ENCODE data around the gene S100P.
"Not testable (repeated sequence)": the region's sequence is repeated elsewhere in the genome, so short reads cannot be mapped to it uniquely, and the experiment has no call there.

The S100P gene

DNA sequence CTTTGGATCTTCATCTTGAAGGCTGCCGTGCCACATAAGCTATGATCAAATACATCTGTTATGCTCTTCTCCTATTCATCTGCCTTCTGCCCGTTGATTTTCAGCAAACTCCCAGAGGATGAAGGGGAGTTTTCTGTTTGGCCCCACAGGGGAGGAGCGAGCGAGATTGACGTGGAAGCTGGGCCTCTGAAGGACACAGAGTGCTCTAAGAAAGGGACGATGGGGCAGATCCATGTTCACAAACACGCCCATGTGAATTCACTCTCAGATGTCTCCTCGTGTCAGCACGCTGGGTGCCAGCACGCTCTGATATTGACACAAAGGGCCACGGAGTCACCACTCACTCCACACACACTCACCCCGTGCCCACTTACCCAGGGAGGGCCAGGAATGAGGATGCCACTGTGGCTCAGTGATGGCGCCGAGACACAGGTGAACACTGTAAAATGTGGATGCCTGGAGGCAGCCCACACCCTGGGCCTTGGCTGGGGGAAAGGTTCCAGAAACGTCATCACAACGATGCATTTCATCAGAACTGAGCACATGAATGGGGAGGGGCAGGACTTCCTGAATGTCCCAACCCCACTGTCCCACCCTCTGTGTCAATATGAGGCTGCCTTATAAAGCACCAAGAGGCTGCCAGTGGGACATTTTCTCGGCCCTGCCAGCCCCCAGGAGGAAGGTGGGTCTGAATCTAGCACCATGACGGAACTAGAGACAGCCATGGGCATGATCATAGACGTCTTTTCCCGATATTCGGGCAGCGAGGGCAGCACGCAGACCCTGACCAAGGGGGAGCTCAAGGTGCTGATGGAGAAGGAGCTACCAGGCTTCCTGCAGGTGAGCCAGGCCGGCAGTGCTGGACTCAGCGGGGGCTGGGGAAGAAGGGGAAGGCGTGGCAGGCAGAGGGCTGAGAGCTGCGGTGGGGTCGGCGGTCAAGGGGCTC, at the start of gene S100P:
S100P (plus strand) TSS at position 648 of the 946 bp plus-strand sequence; CDS start at position 703, 55 bp downstream.
- no peak within 1 kb of the TSS for H3K4me3 ChIP-seq (ENCODE audit: low read depth, low read length)
- no peak within 1 kb of the TSS for H3K27ac ChIP-seq (ENCODE audit: low read depth, low read length)
- peak within 1 kb of the TSS; percentile 25 for H3K9ac ChIP-seq (ENCODE audit: low read length)
- H3K9me3 ChIP-seq (ENCODE audit: control insufficient read depth, insufficient read depth, low read depth, low read length): no peaks in the 10 kb centered on the region
- peaks cover 51% of the 10 kb centered on the region for H3K4me1 ChIP-seq (ENCODE audit: control insufficient read depth, insufficient read depth, low read length)
- H3K36me3 ChIP-seq (ENCODE audit: control insufficient read depth, insufficient read depth, low read length): no peaks in the 10 kb centered on the region
- H3K27me3 ChIP-seq (ENCODE audit: control insufficient read depth, insufficient read depth, low read length): no peaks in the 10 kb centered on the region

DNA sequence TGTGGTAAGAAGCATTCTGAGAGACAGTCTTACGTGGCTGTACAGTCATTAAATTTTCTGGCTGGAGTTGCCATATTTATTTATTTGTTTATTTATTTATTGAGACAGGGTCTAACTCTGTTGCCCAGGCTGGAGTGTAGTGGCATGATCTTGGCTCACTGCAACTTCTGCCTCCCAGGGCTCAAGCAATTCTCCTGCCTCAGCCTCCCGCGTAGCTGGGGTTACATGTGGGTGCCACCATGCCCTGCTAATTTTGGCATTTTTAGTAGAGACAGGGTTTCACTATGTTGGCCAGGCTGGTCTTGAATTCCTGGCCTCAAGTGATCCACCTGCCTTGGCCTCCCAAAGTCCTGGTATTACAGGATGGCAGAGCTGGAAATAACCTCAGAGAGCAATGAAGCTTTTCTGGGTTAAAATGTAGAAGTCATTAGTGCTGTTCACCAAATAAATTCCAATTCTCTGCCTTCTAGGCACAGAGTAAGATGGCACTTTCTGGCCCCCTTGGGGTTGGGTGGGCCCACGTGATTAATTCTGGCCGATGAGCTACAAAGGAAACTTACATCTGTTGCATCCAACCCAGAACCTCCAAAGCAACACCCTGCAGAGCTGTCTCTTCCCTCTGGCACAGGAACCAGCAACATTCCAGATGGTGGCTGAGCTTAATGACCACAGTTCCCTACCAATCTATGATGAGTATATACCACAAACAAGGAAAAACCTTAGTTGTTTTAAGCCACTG, 48.7 kb upstream of the S100P start:
- peaks cover 16% of the 10 kb centered on the region for H3K36me3 ChIP-seq (ENCODE audit: control insufficient read depth, insufficient read depth, low read length)

DNA sequence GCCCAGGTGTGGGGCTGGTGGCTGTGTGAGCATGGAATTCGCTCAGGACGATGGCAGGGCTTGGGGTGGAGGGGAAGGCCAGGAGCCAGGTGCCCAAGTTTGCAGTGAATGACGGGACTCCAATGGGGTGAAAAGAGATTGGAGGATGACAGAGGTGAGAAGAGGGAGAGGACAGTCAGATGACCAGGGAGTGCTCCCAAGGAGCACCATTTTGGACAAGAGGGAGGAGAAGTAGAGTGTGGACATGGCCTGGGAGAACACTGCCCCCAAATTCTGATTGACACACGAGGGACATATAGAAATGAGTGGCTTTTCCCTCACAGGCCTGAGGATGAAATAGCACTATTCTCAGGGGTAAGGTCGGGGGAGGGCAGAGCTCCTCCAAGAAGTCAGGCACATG, 46.5 kb upstream of the S100P start:
- Histone ChIP-seq H3K9me3 (ENCODE audit: control insufficient read depth, insufficient read depth, low read depth, low read length) (no peaks in the 10 kb centered on the region), H3K27me3 (ENCODE audit: control insufficient read depth, insufficient read depth, low read length) (no peaks in the 10 kb centered on the region), H3K36me3 (ENCODE audit: control insufficient read depth, insufficient read depth, low read length) (peaks cover 9% of the 10 kb centered on the region), H3K9ac (ENCODE audit: low read length) (no peak overlapping the region), H3K27ac (ENCODE audit: low read depth, low read length) (no peak overlapping the region), H3K4me1 (ENCODE audit: control insufficient read depth, insufficient read depth, low read length) (peaks cover 9% of the 10 kb centered on the region; the same call in 1 of the 2 replicates), H3K4me3 (ENCODE audit: low read depth, low read length) (no peak overlapping the region)

More for the DNA sequence above, 48.7 kb upstream of the S100P start:
- H3K9me3 ChIP-seq (ENCODE audit: control insufficient read depth, insufficient read depth, low read depth, low read length): no peaks in the 10 kb centered on the region
- no peak overlapping the region for H3K27ac ChIP-seq (ENCODE audit: low read depth, low read length)
- no peak overlapping the region for H3K4me3 ChIP-seq (ENCODE audit: low read depth, low read length)
- peaks cover 14% of the 10 kb centered on the region for H3K4me1 ChIP-seq (ENCODE audit: control insufficient read depth, insufficient read depth, low read length)
- no peak overlapping the region for H3K9ac ChIP-seq (ENCODE audit: low read length)
- no peaks in the 10 kb centered on the region for H3K27me3 ChIP-seq (ENCODE audit: control insufficient read depth, insufficient read depth, low read length)

DNA sequence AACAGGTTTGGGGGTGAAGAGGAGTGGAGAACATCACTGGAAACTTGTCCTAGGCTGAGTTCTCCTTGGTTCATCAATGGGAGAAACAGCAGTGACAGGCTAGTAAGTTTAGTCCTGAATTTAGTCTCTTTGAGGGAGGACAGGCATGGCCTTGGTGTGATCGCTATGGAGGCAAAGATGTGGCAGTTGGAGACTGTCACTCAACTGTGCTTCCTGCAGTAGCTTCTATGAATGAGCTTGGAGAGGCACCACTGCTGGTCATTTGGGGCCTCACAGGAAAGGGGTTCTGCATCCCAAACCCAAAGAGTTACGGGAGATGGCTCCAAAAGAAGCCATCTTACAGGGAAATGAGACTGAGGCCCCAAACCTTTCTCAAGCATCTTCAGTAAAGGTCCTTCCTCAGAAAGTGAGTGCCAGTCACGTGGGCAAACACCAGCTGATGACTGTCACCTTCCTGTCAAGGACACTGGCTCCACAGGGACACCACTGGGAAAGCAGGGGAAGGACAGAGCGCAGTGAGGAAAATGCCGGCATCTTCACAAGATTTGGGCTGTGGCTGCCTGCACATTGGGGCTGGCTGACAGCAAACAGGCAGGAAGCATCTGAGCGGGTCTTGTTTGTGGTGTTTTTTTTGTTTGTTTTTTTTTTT, 46.0 kb upstream of the S100P start:
- no peak overlapping the region for H3K9ac ChIP-seq (ENCODE audit: low read length)
- H3K36me3 ChIP-seq (ENCODE audit: control insufficient read depth, insufficient read depth, low read length): peaks cover 4% of the 10 kb centered on the region
- 0 out of 2 replicates have a peak, but pooled peaks cover 6% of the 10 kb centered on the region for H3K4me1 ChIP-seq (ENCODE audit: control insufficient read depth, insufficient read depth, low read length)
- no peaks in the 10 kb centered on the region for H3K9me3 ChIP-seq (ENCODE audit: control insufficient read depth, insufficient read depth, low read depth, low read length)
- H3K27me3 ChIP-seq (ENCODE audit: control insufficient read depth, insufficient read depth, low read length): no peaks in the 10 kb centered on the region
- no peak overlapping the region for H3K4me3 ChIP-seq (ENCODE audit: low read depth, low read length)
- no peak overlapping the region for H3K27ac ChIP-seq (ENCODE audit: low read depth, low read length)

DNA sequence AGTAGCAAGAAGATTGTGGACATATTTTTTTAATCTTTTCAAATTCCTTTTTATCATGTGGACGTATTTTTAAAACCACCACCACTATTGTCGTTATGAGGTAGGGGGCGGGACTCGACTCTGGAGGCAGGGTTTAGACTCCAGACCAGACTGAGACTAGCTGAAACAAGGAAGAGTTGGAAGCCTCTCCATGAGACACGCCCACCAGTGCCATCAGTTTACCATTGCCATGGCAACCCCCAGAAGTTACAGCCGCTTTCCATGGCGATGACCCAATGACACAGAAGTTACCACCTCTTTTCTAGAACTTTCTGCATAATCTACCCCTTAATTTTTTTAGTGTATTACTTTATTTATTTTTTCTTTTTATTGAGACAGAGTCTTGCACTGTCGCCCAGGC, 44.5 kb upstream of the S100P start:
- Histone ChIP-seq H3K4me1 (ENCODE audit: control insufficient read depth, insufficient read depth, low read length) (no peaks in the 10 kb centered on the region), H3K9ac (ENCODE audit: low read length) (no peak overlapping the region), H3K4me3 (ENCODE audit: low read depth, low read length) (no peak overlapping the region), H3K9me3 (ENCODE audit: control insufficient read depth, insufficient read depth, low read depth, low read length) (no peaks in the 10 kb centered on the region), H3K36me3 (ENCODE audit: control insufficient read depth, insufficient read depth, low read length) (no peaks in the 10 kb centered on the region), H3K27me3 (ENCODE audit: control insufficient read depth, insufficient read depth, low read length) (no peaks in the 10 kb centered on the region), H3K27ac (ENCODE audit: low read depth, low read length) (no peak overlapping the region)

DNA sequence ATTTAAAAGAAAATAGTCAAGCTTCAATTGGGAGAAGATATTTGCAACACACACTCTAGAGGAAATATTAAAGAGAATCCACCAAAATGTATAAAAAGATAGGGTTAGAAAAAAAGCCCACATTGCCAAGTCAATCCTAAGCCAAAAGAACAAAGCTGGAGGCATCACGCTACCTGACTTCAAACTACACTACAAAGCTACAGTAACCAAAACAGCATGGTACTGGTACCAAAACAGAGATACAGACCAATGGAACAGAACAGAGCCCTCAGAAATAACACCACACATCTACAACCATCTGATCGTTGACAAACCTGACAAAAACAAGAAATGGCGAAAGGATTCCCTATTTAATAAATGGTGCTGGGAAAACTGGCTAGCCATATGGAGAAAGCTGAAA, 39.5 kb upstream of the S100P start:
- H3K4me1 ChIP-seq (ENCODE audit: control insufficient read depth, insufficient read depth, low read length); H3K27ac ChIP-seq (ENCODE audit: low read depth, low read length); H3K9ac ChIP-seq (ENCODE audit: low read length): not testable (repeated sequence)

DNA sequence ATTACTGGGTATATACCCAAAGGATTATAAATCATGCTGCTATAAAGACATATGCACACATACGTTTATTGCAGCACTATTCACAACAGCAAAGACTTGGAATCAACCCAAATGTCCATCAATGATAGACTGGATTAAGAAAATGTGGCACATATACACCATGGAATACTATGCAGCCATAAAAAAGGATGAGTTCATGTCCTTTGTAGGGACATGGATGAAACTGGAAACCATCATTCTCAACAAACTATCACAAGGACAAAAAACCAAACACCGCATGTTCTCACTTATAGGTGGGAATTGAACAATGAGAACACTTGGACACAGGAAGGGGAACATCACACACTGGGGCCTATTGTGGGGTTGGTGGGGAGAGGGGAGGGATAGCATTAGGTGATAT, 38.4 kb upstream of the S100P start:
- not testable (repeated sequence) for H3K27ac ChIP-seq (ENCODE audit: low read depth, low read length); H3K36me3 ChIP-seq (ENCODE audit: control insufficient read depth, insufficient read depth, low read length); H3K9me3 ChIP-seq (ENCODE audit: control insufficient read depth, insufficient read depth, low read depth, low read length); H3K4me3 ChIP-seq (ENCODE audit: low read depth, low read length); H3K9ac ChIP-seq (ENCODE audit: low read length); H3K4me1 ChIP-seq (ENCODE audit: control insufficient read depth, insufficient read depth, low read length)
- peaks cover 20% of the 10 kb centered on the region for H3K27me3 ChIP-seq (ENCODE audit: control insufficient read depth, insufficient read depth, low read length)

More for the DNA sequence above, 39.5 kb upstream of the S100P start:
- not testable (repeated sequence) for H3K36me3 ChIP-seq (ENCODE audit: control insufficient read depth, insufficient read depth, low read length); H3K9me3 ChIP-seq (ENCODE audit: control insufficient read depth, insufficient read depth, low read depth, low read length); H3K4me3 ChIP-seq (ENCODE audit: low read depth, low read length)
- peaks cover 13% of the 10 kb centered on the region for H3K27me3 ChIP-seq (ENCODE audit: control insufficient read depth, insufficient read depth, low read length)

DNA sequence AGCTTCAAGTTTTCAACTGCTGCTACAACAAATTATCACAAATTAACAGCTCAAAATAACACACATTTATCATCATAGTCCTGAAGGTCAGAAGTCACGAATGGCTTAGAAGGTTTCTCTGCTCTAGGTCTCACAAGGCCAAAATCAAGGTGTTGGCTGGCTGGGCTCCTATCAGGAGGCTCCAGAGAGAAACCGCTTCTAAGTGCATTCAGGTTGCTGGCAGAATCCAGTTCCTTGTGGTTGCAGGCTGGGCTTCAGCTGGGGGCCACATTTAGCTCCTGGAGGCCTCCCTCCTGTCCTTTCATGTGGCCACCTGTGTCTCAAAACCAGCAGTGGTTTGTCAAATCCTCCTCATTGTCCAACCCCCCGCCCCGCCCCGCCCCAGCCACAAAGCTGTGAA, 37.8 kb upstream of the S100P start:
- Histone ChIP-seq H3K4me1 (ENCODE audit: control insufficient read depth, insufficient read depth, low read length) (peaks cover 9% of the 10 kb centered on the region), H3K36me3 (ENCODE audit: control insufficient read depth, insufficient read depth, low read length) (no peaks in the 10 kb centered on the region), H3K9me3 (ENCODE audit: control insufficient read depth, insufficient read depth, low read depth, low read length) (no peaks in the 10 kb centered on the region), H3K27me3 (ENCODE audit: control insufficient read depth, insufficient read depth, low read length) (peaks cover 23% of the 10 kb centered on the region), H3K4me3 (ENCODE audit: low read depth, low read length) (no peak overlapping the region), H3K9ac (ENCODE audit: low read length) (no peak overlapping the region), H3K27ac (ENCODE audit: low read depth, low read length) (no peak overlapping the region)

DNA sequence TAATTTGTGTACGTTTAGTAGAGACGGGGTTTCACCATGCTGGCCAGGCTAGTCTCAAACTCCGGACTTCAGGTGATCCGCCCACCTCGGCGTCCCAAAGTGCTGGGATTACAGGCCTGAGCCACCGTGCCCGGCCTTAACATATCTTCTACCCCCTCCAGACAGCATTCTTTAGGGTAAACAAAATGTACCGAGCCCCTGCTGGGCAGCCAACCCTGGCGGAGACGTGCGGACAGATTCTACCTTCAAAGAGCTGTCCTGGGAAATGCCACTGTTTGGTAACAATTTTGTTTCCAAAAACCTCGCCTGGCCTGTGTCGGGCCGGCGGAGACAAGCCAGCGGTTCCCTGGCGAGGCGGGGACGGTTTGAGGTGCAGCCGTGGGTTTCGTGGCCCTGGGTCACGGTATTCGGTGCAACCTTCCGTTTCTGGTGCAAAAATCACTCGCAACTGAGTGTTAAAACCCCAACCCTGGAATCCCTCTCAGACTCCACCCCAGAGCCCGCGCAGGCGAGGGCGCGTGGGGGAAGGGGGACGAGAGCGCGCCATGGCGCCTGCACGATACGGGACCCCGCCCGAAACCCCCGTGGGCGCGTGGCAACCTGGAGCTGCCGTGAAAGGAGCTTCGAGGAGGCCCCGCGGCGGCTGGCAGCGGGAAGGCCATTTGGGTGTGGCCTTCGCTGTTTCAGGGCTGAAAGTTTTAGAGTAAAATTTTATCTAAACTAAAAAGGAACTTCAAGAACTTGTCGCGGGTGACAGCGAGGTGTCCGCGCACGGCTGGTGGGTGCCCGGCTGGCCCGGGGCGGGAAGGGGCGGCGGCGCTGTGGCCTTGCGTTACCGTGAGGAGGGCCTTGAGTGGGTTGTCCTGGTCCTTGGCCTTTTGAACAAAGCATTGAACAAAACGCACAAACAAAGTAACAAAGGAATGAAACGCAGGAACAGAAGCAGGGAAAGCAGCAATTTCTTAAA, 36.2 kb upstream of the S100P start:
- Histone ChIP-seq H3K4me3 (ENCODE audit: low read depth, low read length) (no peak overlapping the region), H3K27me3 (ENCODE audit: control insufficient read depth, insufficient read depth, low read length) (peaks cover 32% of the 10 kb centered on the region), H3K36me3 (ENCODE audit: control insufficient read depth, insufficient read depth, low read length) (no peaks in the 10 kb centered on the region), H3K4me1 (ENCODE audit: control insufficient read depth, insufficient read depth, low read length) (peaks cover 9% of the 10 kb centered on the region), H3K27ac (ENCODE audit: low read depth, low read length) (no peak overlapping the region; the same call in 1 of the 2 replicates), H3K9me3 (ENCODE audit: control insufficient read depth, insufficient read depth, low read depth, low read length) (no peaks in the 10 kb centered on the region), H3K9ac (ENCODE audit: low read length) (peak overlapping the region; percentile 26)

DNA sequence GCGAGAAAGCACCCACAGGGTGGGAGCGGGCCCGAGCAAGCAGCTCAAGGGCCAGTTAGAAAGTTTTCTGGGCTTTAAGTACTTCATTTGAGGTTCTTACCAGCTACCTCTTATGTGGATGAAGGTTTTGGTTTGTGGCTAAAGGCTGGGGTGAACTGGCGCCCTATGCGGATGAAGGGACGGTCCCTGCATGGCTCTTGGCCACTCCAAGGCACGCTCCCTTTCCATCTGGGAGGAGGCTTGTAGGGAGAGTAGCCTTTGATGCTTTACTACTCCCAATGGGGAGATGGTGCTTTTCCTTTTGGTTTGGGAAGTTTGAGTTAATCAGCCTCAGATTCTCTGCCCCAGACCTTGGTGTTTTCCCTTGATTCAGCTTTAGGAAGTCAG, 35.5 kb upstream of the S100P start:
- Histone ChIP-seq H3K4me1 (ENCODE audit: control insufficient read depth, insufficient read depth, low read length) (peaks cover 9% of the 10 kb centered on the region), H3K27ac (ENCODE audit: low read depth, low read length) (no peak overlapping the region; the same call in 1 of the 2 replicates), H3K27me3 (ENCODE audit: control insufficient read depth, insufficient read depth, low read length) (peaks cover 39% of the 10 kb centered on the region), H3K36me3 (ENCODE audit: control insufficient read depth, insufficient read depth, low read length) (no peaks in the 10 kb centered on the region), H3K9me3 (ENCODE audit: control insufficient read depth, insufficient read depth, low read depth, low read length) (no peaks in the 10 kb centered on the region), H3K9ac (ENCODE audit: low read length) (peak overlapping the region; percentile 26), H3K4me3 (ENCODE audit: low read depth, low read length) (peak overlapping the region; percentile 53)

Data from HUES6 (cell line).